Activated T-helper 2 cell treated with anti-CD3 and anti-CD28 coated beads, Interferon-gamma antibody, Interleukin-2, Interleukin-4, amounts not matched to agents 10 μg/mL and 5 μg/mL and 100 μg/mL, durations not matched to agents 14 hours and 24 hours and 36 hours (primary cell): ENCODE data around the gene MICB. TPM values are rescaled to one million over a fixed set of nuclear protein-coding genes. Genes with fewer than 3 reads are reported as not detected.
"Not testable (repeated sequence)": the region's sequence is repeated elsewhere in the genome, so short reads cannot be mapped to it uniquely, and the experiment has no call there.

Source experiments
- DNase-seq: peaks from one replicate; pipeline ENCODE4 v3.0.0; 2021; ENCODE audit warnings: low spot score
- H3K27ac Mint-ChIP-seq: one replicate; pipeline ENCODE4 v1.8.0; 2021; ENCODE audit warnings: mixed read lengths
- H3K27me3 Mint-ChIP-seq: one replicate; pipeline ENCODE4 v1.8.0; 2021; ENCODE audit warnings: low read depth, mixed read lengths
- H3K36me3 Mint-ChIP-seq: one replicate; pipeline ENCODE4 v1.8.0; 2021; ENCODE audit warnings: low read depth, mixed read lengths
- H3K4me1 Mint-ChIP-seq: one replicate; pipeline ENCODE4 v1.8.0; 2021; ENCODE audit warnings: low read depth, mixed read lengths
- H3K4me3 Mint-ChIP-seq: one replicate; pipeline ENCODE4 v1.8.0; 2021; ENCODE audit warnings: low read depth, mild to moderate bottlenecking, moderate library complexity, mixed read lengths
- H3K9me3 Mint-ChIP-seq: one replicate; pipeline ENCODE4 v1.8.0; 2021; ENCODE audit warnings: mixed read lengths
- intact Hi-C: fragments of 100-400 bp; cut with micrococcal nuclease; formaldehyde crosslinking; loops from one replicate; pipeline ENCODE4 v1.15.1; 2023
- total RNA-seq: library from RNA; stranded (reverse); gene quantifications from 2 replicates; pipeline ENCODE4 v1.2.3, GENCODE V29; 2022

The MICB gene
- total RNA-seq, 1 donor from 2014 or later = 30.6 TPM

- intact Hi-C loops = loop anchor here (10.0 kb wide), 1 partner anchor 926 kb away; the partner anchor contains the start of genes MRPS18B and PPP1R10
- peak overlapping the region; percentile 95 for H3K27ac Mint-ChIP-seq
- DNase-seq = peak; percentile 63
- peak overlapping the region; percentile 98 for H3K4me3 Mint-ChIP-seq
- H3K4me1 Mint-ChIP-seq = peaks cover 41% of the 10 kb centered on the region
- no peaks in the 10 kb centered on the region for H3K27me3 Mint-ChIP-seq
- peaks cover 50% of the 10 kb centered on the region for H3K36me3 Mint-ChIP-seq
- H3K9me3 Mint-ChIP-seq = no peaks in the 10 kb centered on the region
These were observed 43.2 kb downstream of the MICB start for GRCh38 chr6:31541059-31541657.

DNA sequence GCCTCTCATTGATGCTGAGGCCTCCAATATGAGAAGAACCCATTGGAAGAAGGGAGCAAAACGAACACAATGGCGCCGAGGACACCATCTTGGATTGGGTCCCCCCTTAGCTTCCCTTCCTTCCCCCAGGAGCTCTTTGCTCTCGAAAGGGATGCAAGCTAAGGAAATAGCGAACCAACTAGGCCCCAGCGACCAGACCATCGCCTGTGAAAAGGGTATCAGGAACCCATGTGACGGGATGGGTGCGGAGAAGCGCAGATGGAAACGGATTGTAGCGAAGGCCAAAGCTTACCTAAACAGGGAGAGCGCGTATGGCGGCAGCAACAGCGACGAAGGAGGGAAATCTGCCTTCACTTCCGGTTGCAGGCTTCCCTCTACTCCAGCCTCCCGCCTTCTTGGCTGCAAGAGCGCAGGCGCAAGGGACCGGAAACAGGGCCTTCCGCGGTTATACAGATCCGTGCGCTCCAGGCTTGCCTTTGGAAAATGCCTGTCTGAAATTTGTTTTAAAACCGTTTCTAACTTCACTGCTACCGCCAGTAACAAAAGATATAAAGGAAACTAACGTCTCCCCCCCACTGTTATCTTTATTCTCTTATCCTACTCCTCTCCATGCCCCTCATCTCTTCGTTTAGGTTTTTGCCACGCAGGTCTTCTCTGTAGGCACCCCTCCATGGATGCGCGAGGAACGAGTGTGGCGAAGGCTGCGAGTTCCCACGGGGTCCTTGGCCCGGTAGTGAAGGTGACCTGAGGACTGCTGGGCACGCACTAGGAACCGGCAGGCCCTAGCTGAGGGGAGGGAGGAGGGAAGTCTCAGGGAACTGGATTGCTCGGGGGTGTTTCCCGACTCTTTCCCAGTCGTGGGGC lies 43.9 kb downstream of the MICB start, which contains the start of gene DDX39B:
Gene DDX39B (minus strand): TSS at position 346 of the 864 bp plus-strand sequence. CDS start 1,471 bp downstream, outside the sequence.
- peaks cover 43% of the 10 kb centered on the region for H3K36me3 Mint-ChIP-seq
- peak; percentile 94 for DNase-seq
- peak within 1 kb of the TSS; percentile 95 for H3K27ac Mint-ChIP-seq
- no peaks in the 10 kb centered on the region for H3K9me3 Mint-ChIP-seq
- peaks cover 42% of the 10 kb centered on the region for H3K4me1 Mint-ChIP-seq
- intact Hi-C loops = loop anchor here (1.0 to 10.0 kb wide), 4 partner anchors 49 to 927 kb away; partner anchors contain the start of genes MRPS18B, PPP1R10 and PRRC2A
- no peaks in the 10 kb centered on the region for H3K27me3 Mint-ChIP-seq
- H3K4me3 Mint-ChIP-seq = peak within 1 kb of the TSS; percentile 98

- no peak for DNase-seq
- no peak overlapping the region for H3K27ac Mint-ChIP-seq
- no peak overlapping the region for H3K4me3 Mint-ChIP-seq
- peaks cover 31% of the 10 kb centered on the region for H3K36me3 Mint-ChIP-seq
- no peaks in the 10 kb centered on the region for H3K9me3 Mint-ChIP-seq
- peaks cover 44% of the 10 kb centered on the region for H3K4me1 Mint-ChIP-seq
- intact Hi-C loops = loop anchor here (10.0 kb wide), 1 partner anchor 929 kb away; the partner anchor contains the start of genes MRPS18B and PPP1R10
- H3K27me3 Mint-ChIP-seq = no peaks in the 10 kb centered on the region
These were observed 45.7 kb downstream of the MICB start for GRCh38 chr6:31543639-31544038.

GRCh38 chr6:31544676-31545075 lies 46.7 kb downstream of the MICB start:
- peak overlapping the region; percentile 11 for H3K4me3 Mint-ChIP-seq
- intact Hi-C loops = loop anchor here (5.0 to 10.0 kb wide), 2 partner anchors 288 to 930 kb away; partner anchors contain the start of genes MRPS18B and PPP1R10
- no peaks in the 10 kb centered on the region for H3K27me3 Mint-ChIP-seq
- DNase-seq = no peak
- H3K27ac Mint-ChIP-seq = no peak overlapping the region
- H3K9me3 Mint-ChIP-seq = no peaks in the 10 kb centered on the region
- peaks cover 23% of the 10 kb centered on the region for H3K36me3 Mint-ChIP-seq
- peaks cover 35% of the 10 kb centered on the region for H3K4me1 Mint-ChIP-seq

DNA sequence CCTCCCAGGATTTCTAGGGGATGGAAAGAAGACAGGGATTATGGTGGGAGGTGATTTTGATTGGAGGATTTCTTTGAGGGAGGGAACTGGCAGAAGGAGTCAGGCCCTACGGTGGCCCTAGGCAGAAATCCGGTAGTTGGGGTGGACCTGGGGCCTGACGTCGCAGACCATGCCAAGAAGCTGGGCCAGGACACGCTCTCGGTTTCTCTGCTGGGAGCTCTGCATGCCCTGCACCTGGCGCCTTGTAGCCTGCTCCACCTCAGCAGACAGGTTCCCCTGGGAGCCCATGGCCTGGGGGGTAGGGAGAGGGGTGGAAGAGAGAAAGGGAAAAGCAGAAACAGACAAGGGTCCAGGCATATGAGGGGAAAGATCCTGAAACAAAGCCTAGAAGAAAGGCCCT lies 47.3 kb downstream of the MICB start:
- no peak for DNase-seq
- H3K27ac Mint-ChIP-seq = no peak overlapping the region
- intact Hi-C loops = loop anchor here (5.0 to 10.0 kb wide), 2 partner anchors 287 to 930 kb away; partner anchors contain the start of genes MRPS18B and PPP1R10
- H3K9me3 Mint-ChIP-seq = no peaks in the 10 kb centered on the region
- H3K4me3 Mint-ChIP-seq = peak overlapping the region; percentile 6
- H3K36me3 Mint-ChIP-seq = peaks cover 19% of the 10 kb centered on the region
- no peaks in the 10 kb centered on the region for H3K27me3 Mint-ChIP-seq
- peaks cover 30% of the 10 kb centered on the region for H3K4me1 Mint-ChIP-seq

DNA sequence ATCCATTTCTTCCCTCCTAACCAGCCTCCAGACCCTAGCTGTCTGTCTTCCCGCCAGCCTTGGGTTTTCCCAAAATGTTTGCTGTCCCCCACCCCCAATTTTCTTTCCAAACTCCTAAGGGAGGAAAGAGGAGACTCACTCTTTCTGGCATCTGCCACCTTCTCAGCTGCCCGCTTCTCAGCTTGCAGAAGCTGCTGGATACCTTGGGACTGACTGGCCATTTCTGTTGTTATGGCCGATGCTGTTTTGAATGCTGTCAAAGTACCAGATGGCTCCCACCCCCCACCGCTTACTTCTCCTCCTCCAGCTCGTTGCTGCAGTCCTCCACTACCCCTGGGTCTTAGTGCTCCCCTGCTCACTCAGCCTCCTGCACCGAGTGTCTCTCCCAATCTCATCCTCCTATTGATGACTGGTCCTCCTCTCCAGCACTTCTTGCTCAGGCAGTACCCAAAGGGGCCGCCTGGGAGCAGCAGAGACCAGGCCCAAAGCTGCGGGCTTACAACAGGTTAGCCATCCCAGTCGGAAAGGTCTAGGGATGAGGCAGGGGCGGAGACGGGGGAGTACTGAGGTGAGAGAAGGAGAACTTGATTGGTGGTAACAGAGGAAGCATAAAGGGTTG lies 48.5 kb downstream of the MICB start, which contains the start of gene ATP6V1G2:
Gene ATP6V1G2 (minus strand): TSS at position 270 of the 619 bp plus-strand sequence. CDS start 49 bp downstream, at position 221.
- no peaks in the 10 kb centered on the region for H3K27me3 Mint-ChIP-seq
- peaks cover 28% of the 10 kb centered on the region for H3K4me1 Mint-ChIP-seq
- H3K4me3 Mint-ChIP-seq = peak within 1 kb of the TSS; percentile 84

DNA sequence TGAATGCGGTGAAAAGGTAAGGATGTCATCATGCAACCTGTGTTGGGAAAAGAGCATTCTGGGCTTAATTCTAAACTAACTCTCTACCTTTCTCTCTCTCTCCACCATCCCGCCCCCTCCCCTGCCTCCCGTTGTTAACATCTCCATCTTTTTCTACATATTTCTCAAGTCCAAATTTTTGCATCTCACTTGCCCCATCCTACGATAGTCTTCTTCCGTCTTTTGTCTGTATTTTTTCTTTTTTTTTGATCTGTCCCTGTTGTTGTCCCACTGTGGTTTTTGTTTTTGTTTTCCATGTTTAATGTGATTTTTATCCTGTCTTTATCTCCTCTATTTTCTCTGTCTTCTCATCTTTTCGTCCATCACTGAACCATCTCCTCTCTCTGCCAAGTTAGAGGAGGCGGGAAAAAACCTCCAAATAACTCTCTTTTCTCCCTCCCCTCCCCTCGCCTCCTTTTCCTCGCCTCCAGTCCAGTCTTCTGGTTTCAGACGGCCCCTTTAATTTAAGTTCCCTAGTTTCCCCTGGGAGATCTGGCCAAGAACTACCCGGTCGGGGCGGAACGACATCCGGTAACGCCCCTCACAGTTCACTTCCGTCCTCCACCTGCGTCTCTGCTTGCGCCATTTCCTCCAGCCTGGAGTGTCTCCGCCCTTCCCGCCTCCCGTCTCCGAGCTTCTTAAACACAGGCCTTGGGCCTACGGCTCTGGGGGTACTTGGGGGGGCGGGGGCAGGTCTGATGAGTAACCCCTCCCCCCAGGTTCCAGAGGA lies 49.2 kb downstream of the MICB start, which contains the start of gene NFKBIL1:
Gene NFKBIL1 (plus strand): TSS at position 651 of the 769 bp plus-strand sequence. CDS start 87 bp downstream, at position 738.
- intact Hi-C loops = loop anchor here (1.0 to 10.0 kb wide), 7 partner anchors 21 to 932 kb away; partner anchors contain the start of genes BAG6, MRPS18B, PPP1R10 and PRRC2A
- Mint-ChIP-seq H3K4me1 (peaks cover 28% of the 10 kb centered on the region), H3K36me3 (peaks cover 16% of the 10 kb centered on the region), H3K9me3 (no peaks in the 10 kb centered on the region), H3K4me3 (peak within 1 kb of the TSS; percentile 84), H3K27ac (peak within 1 kb of the TSS; percentile 78), H3K27me3 (no peaks in the 10 kb centered on the region)
- DNase-seq = peak; percentile 90

More for the DNA sequence above, 48.5 kb downstream of the MICB start, which contains the start of gene ATP6V1G2:
- H3K36me3 Mint-ChIP-seq = peaks cover 17% of the 10 kb centered on the region
- H3K27ac Mint-ChIP-seq = peak within 1 kb of the TSS; percentile 78
- no peaks in the 10 kb centered on the region for H3K9me3 Mint-ChIP-seq
- intact Hi-C loops = loop anchor here (1.0 to 10.0 kb wide), 3 partner anchors 52 to 932 kb away; partner anchors contain the start of genes MRPS18B and PPP1R10
- DNase-seq = peak; percentile 83

DNA sequence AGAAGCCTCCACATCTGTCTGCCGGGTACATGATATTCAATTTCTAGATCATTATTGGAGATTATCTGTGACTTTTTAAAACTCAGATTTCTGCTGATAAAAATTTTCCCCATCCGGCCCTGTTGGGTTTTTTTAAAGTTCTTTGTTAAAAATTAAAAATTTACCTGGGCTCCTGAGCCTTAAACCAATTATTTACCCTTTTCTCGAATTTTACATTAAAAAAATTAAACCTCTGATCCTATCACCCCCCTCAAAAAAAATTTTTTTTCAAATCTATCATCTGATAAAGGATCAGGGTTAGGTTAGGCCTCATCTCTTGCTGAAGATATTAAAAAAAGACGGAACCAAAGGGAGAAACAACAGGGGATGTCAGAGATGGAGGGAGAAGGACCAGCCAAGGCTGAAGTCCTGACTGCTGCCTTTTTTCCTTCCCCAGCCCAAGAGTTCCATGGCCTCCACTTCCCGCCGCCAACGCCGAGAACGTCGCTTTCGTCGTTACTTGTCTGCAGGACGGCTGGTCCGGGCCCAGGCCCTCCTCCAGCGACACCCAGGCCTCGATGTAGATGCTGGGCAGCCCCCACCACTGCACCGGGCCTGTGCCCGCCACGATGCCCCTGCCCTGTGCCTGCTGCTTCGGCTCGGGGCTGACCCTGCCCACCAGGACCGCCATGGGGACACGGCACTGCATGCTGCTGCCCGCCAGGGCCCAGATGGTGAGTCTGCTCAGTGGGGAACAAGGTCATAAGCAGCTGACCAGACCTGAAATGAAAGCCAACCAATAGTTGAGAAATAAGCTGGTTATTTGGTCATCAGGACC lies 50.0 kb downstream of the MICB start:
- H3K27ac Mint-ChIP-seq = peak overlapping the region; percentile 78
- peaks cover 27% of the 10 kb centered on the region for H3K4me1 Mint-ChIP-seq
- no peaks in the 10 kb centered on the region for H3K27me3 Mint-ChIP-seq
- no peak for DNase-seq
- H3K4me3 Mint-ChIP-seq = peak overlapping the region; percentile 84
- intact Hi-C loops = loop anchor here (1.0 to 10.0 kb wide), 6 partner anchors 20 to 933 kb away; partner anchors contain the start of genes BAG6, MRPS18B, PPP1R10 and PRRC2A
- H3K9me3 Mint-ChIP-seq = no peaks in the 10 kb centered on the region
- H3K36me3 Mint-ChIP-seq = peaks cover 18% of the 10 kb centered on the region

- peaks cover 18% of the 10 kb centered on the region for H3K36me3 Mint-ChIP-seq
- no peak for DNase-seq
- peaks cover 22% of the 10 kb centered on the region for H3K4me1 Mint-ChIP-seq
- peak overlapping the region; percentile 84 for H3K4me3 Mint-ChIP-seq
- H3K9me3 Mint-ChIP-seq = no peaks in the 10 kb centered on the region
- intact Hi-C loops = loop anchor here (5.0 to 10.0 kb wide), 2 partner anchors 284 to 934 kb away; partner anchors contain the start of genes MRPS18B and PPP1R10
- H3K27me3 Mint-ChIP-seq = no peaks in the 10 kb centered on the region
- peak overlapping the region; percentile 3 for H3K27ac Mint-ChIP-seq
These were observed 50.6 kb downstream of the MICB start for GRCh38 chr6:31548544-31548873.

GRCh38 chr6:31551371-31551770 lies 53.4 kb downstream of the MICB start:
- peak; percentile 51 for DNase-seq
- intact Hi-C loops = loop anchor here (1.0 kb wide), 2 partner anchors 30 to 47 kb away; no protein-coding TSS in a partner anchor
- H3K27me3 Mint-ChIP-seq, H3K4me3 Mint-ChIP-seq, H3K27ac Mint-ChIP-seq, H3K9me3 Mint-ChIP-seq: not testable (repeated sequence)
- Mint-ChIP-seq H3K4me1 (peaks cover 25% of the 10 kb centered on the region), H3K36me3 (peaks cover 25% of the 10 kb centered on the region)

DNA sequence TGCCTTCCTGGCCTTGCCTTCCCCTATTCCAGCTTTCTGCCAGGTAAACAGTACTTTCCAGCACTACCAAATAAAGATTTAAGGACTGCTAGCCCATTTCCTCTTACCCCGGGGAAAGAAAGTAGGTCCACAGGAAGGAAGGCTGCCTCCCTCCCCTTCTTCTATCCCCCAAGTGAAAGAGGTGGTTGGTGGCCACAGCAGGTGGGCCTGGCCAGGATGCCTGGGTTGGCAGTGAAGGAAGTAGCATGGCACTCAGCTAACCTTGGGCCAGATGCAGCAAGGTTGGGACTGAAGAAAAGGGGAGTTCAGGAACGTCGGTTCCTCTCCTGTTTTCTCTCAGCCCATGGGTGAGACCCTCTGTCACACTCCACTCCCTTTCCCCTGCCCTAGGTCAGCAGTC lies 58.4 kb downstream of the MICB start:
- DNase-seq = no peak
- peaks cover 43% of the 10 kb centered on the region for H3K4me1 Mint-ChIP-seq
- H3K27me3 Mint-ChIP-seq = no peaks in the 10 kb centered on the region
- no peaks in the 10 kb centered on the region for H3K9me3 Mint-ChIP-seq
- intact Hi-C loops = no loop called here
- H3K36me3 Mint-ChIP-seq = peaks cover 51% of the 10 kb centered on the region
- no peak overlapping the region for H3K4me3 Mint-ChIP-seq
- H3K27ac Mint-ChIP-seq = no peak overlapping the region
